Stimulated activated CD8-positive, alpha-beta memory T cell treated with anti-CD3 and anti-CD28 coated beads, Interleukin-7, amount 100 ng/mL, for 48 hours (primary cell): ENCODE measurements around the gene GFM1.
A peak's percentile ranks its signal among the peaks of the same experiment; 100 is the strongest.
"Not testable (repeated sequence)": the region's sequence is repeated elsewhere in the genome, so short reads cannot be mapped to it uniquely, and the experiment has no call there.

Experiments used
- DNase-seq, 2 donors: peaks; one replicate each; pipeline ENCODE4 v3.0.0-alpha.2; 2020; ENCODE audit warnings: low read depth in 1 of 2; ENCODE audit errors: extremely low read depth in 1 of 2

Gene GFM1

GRCh38 chr3:158672215-158673176 is 28.2 kb downstream of the GFM1 start, which contains the start of gene LXN:
LXN (minus strand) TSS chr3:158672648; CDS start chr3:158672478, 170 bp downstream.
- DNase-seq, result peak; percentile 53 to 78

GRCh38 chr3:158678687-158679086 is 34.4 kb downstream of the GFM1 start:
- no peak for DNase-seq

- no peak for DNase-seq
Measured at GRCh38 chr3:158679547-158680000, 35.2 kb downstream of the GFM1 start.

- no peak for DNase-seq
Measured at GRCh38 chr3:158680861-158681260, 36.5 kb downstream of the GFM1 start.

- DNase-seq, result no peak
Measured at GRCh38 chr3:158683230-158683962, 39.1 kb downstream of the GFM1 start.

GRCh38 chr3:158685159-158685558 is 40.8 kb downstream of the GFM1 start:
- DNase-seq, result no peak

GRCh38 chr3:158693866-158694456 is 49.6 kb downstream of the GFM1 start:
- not testable (repeated sequence) for DNase-seq

- no peak for DNase-seq
Measured at GRCh38 chr3:158696618-158697017, 52.3 kb downstream of the GFM1 start.

- DNase-seq, result no peak
Measured at GRCh38 chr3:158700559-158700958, 56.2 kb downstream of the GFM1 start.

- no peak for DNase-seq
Measured at GRCh38 chr3:158701420-158702065, 57.2 kb downstream of the GFM1 start.

- DNase-seq, result no peak
Measured at GRCh38 chr3:158702815-158703481, 58.6 kb downstream of the GFM1 start.

GRCh38 chr3:158703566-158703965 is 59.2 kb downstream of the GFM1 start:
- no peak for DNase-seq

GRCh38 chr3:158709666-158710083 is 65.3 kb downstream of the GFM1 start:
- no peak for DNase-seq

- DNase-seq, result no peak
Measured at GRCh38 chr3:158710601-158711000, 66.3 kb downstream of the GFM1 start.

GRCh38 chr3:158711886-158712285 is 67.6 kb downstream of the GFM1 start:
- DNase-seq, result no peak

- DNase-seq, result no peak
Measured at GRCh38 chr3:158712443-158712842, 68.1 kb downstream of the GFM1 start.

GRCh38 chr3:158713094-158713499 is 68.8 kb downstream of the GFM1 start:
- no peak for DNase-seq

- no peak for DNase-seq
Measured at GRCh38 chr3:158717576-158717975, 73.2 kb downstream of the GFM1 start.

GRCh38 chr3:158718490-158719170 is 74.3 kb downstream of the GFM1 start:
- no peak for DNase-seq

GRCh38 chr3:158722108-158722507 is 77.8 kb downstream of the GFM1 start:
- no peak for DNase-seq
